GM04503 (cell line): ENCODE measurements around the gene RNASEH2C.
"Not testable (repeated sequence)": the region's sequence is repeated elsewhere in the genome, so short reads cannot be mapped to it uniquely, and the experiment has no call there.

Experiments used
- DNase-seq: peaks from one replicate; pipeline ENCODE4 v3.0.0-alpha.2; 2012; ENCODE audit warnings: low read depth

RNASEH2C gene

GRCh38 chr11:65716774-65717405, 3.7 kb downstream of the RNASEH2C start:
- DNase-seq, result no peak

GRCh38 chr11:65716302-65716701, 4.3 kb downstream of the RNASEH2C start:
- no peak for DNase-seq

- no peak for DNase-seq
These were observed 6.2 kb downstream of the RNASEH2C start for GRCh38 chr11:65714433-65714832.

GRCh38 chr11:65713212-65713969, 7.2 kb downstream of the RNASEH2C start:
- DNase-seq, result no peak

GRCh38 chr11:65712633-65713076, 7.9 kb downstream of the RNASEH2C start:
- no peak for DNase-seq

GRCh38 chr11:65711785-65712632, 8.6 kb downstream of the RNASEH2C start, which contains the start of gene KAT5:
TSS of gene KAT5 (plus strand) at chr11:65712252. CDS start at chr11:65712268, 16 bp downstream.
- peak; percentile 82 for DNase-seq

GRCh38 chr11:65710421-65710820, 10.2 kb downstream of the RNASEH2C start:
- DNase-seq, result no peak

- no peak for DNase-seq
These were observed 10.9 kb downstream of the RNASEH2C start for GRCh38 chr11:65709661-65710060.

GRCh38 chr11:65708451-65708850, 12.1 kb downstream of the RNASEH2C start:
- no peak for DNase-seq

- DNase-seq, result not testable (repeated sequence)
These were observed 13.6 kb downstream of the RNASEH2C start for GRCh38 chr11:65707002-65707401.

- DNase-seq, result not testable (repeated sequence)
These were observed 14.3 kb downstream of the RNASEH2C start for GRCh38 chr11:65706303-65706763.

- no peak for DNase-seq
These were observed 16.8 kb downstream of the RNASEH2C start for GRCh38 chr11:65703846-65704245.

- no peak for DNase-seq
These were observed 18.9 kb downstream of the RNASEH2C start for GRCh38 chr11:65701686-65702085.

GRCh38 chr11:65700399-65700798, 20.2 kb downstream of the RNASEH2C start:
- no peak for DNase-seq

- DNase-seq, result no peak
These were observed 21.3 kb downstream of the RNASEH2C start for GRCh38 chr11:65699306-65699705.

GRCh38 chr11:65698205-65698604, 22.4 kb downstream of the RNASEH2C start:
- DNase-seq, result no peak

GRCh38 chr11:65696802-65697552, 23.6 kb downstream of the RNASEH2C start:
- DNase-seq, result no peak

GRCh38 chr11:65695459-65696241, 24.9 kb downstream of the RNASEH2C start:
- DNase-seq, result no peak

GRCh38 chr11:65692367-65692766, 28.2 kb downstream of the RNASEH2C start:
- no peak for DNase-seq

GRCh38 chr11:65691847-65692246, 28.8 kb downstream of the RNASEH2C start:
- DNase-seq, result not testable (repeated sequence)

- no peak for DNase-seq
These were observed 34.6 kb downstream of the RNASEH2C start for GRCh38 chr11:65685981-65686380.
